A549 (cell line): ENCODE measurements around the gene COPB2.

Experiments
- CBX2 ChIP-seq: fragments of 200-600 bp; sonication (generic); IDR thresholded peaks from 2 replicates; pipeline ENCODE4 v1.6.1; 2016; ENCODE audit warnings: low read depth, mild to moderate bottlenecking, borderline replicate concordance
- EP300 ChIP-seq, 2 experiments: fragments of >200 bp; sonication (Bioruptor Twin); formaldehyde crosslinking; IDR thresholded peaks; 2 replicates in 1 of 2; 3 replicates in 1 of 2; pipeline ENCODE4 v1.6.1; 2016 to 2017
- USF2 ChIP-seq: fragments of 450-650 bp; IDR thresholded peaks from 2 replicates; pipeline ENCODE4 v1.6.1; 2014; ENCODE audit warnings: antibody characterized with exemption

- no peak for TF ChIP-seq CBX2
- no peak for TF ChIP-seq USF2
- TF ChIP-seq EP300 (IDR thresholded peaks at IDR 0.05) = no peak
These were observed 28.7 kb upstream of the COPB2 start for GRCh38 chr3:139418144-139418543.
